Measurements from ENCODE around the gene STX18. TPM values are rescaled to one million over a fixed set of nuclear protein-coding genes. Genes with fewer than 3 reads are reported as not detected.
"Not testable (repeated sequence)": the region's sequence is repeated elsewhere in the genome, so short reads cannot be mapped to it uniquely, and the experiment has no call there.

Gene STX18
- total RNA-seq, 1 donor: 32.2 TPM

- peak; percentile 35 for DNase-seq (ENCODE audit: low read depth)
- no peak for TF ChIP-seq CTCF (IDR thresholded peaks at IDR 0.05; ENCODE audit: insufficient read depth, low read length)
- H3K4me3 ChIP-seq (ENCODE audit: low read depth, low read length): no peak overlapping the region
These were observed 31.0 kb upstream of the STX18 start for GRCh38 chr4:4572821-4573220.

- H3K4me3 ChIP-seq (ENCODE audit: low read depth, low read length); DNase-seq (ENCODE audit: low read depth): not testable (repeated sequence)
These were observed 28.0 kb upstream of the STX18 start for GRCh38 chr4:4569861-4570260.

- no peak overlapping the region for H3K4me3 ChIP-seq (ENCODE audit: low read depth, low read length)
- DNase-seq (ENCODE audit: low read depth): peak; percentile 16
- no peak for TF ChIP-seq CTCF (IDR thresholded peaks at IDR 0.05; ENCODE audit: insufficient read depth, low read length)
These were observed 27.1 kb upstream of the STX18 start for GRCh38 chr4:4568806-4569427.

- DNase-seq (ENCODE audit: low read depth); H3K4me3 ChIP-seq (ENCODE audit: low read depth, low read length): not testable (repeated sequence)
These were observed 24.5 kb upstream of the STX18 start for GRCh38 chr4:4566359-4566758.

GRCh38 chr4:4564522-4564921 is 22.7 kb upstream of the STX18 start:
- DNase-seq (ENCODE audit: low read depth): peak; percentile 67
- H3K4me3 ChIP-seq (ENCODE audit: low read depth, low read length): no peak overlapping the region
- no peak for TF ChIP-seq CTCF (IDR thresholded peaks at IDR 0.05; ENCODE audit: insufficient read depth, low read length)

- no peak overlapping the region for H3K4me3 ChIP-seq (ENCODE audit: low read depth, low read length)
- no peak for DNase-seq (ENCODE audit: low read depth)
- TF ChIP-seq CTCF (IDR thresholded peaks at IDR 0.05; ENCODE audit: insufficient read depth, low read length): no peak
These were observed 18.8 kb upstream of the STX18 start for GRCh38 chr4:4560642-4561041.

- DNase-seq (ENCODE audit: low read depth): no peak
- no peak overlapping the region for H3K4me3 ChIP-seq (ENCODE audit: low read depth, low read length)
- no peak for TF ChIP-seq CTCF (IDR thresholded peaks at IDR 0.05; ENCODE audit: insufficient read depth, low read length)
These were observed 18.3 kb upstream of the STX18 start for GRCh38 chr4:4560136-4560535.

GRCh38 chr4:4559596-4559995 is 17.7 kb upstream of the STX18 start:
- H3K4me3 ChIP-seq (ENCODE audit: low read depth, low read length): no peak overlapping the region
- TF ChIP-seq CTCF (IDR thresholded peaks at IDR 0.05; ENCODE audit: insufficient read depth, low read length): no peak
- DNase-seq (ENCODE audit: low read depth): peak; percentile 38
